ENCODE measurements around the gene TMEM131.

DNA sequence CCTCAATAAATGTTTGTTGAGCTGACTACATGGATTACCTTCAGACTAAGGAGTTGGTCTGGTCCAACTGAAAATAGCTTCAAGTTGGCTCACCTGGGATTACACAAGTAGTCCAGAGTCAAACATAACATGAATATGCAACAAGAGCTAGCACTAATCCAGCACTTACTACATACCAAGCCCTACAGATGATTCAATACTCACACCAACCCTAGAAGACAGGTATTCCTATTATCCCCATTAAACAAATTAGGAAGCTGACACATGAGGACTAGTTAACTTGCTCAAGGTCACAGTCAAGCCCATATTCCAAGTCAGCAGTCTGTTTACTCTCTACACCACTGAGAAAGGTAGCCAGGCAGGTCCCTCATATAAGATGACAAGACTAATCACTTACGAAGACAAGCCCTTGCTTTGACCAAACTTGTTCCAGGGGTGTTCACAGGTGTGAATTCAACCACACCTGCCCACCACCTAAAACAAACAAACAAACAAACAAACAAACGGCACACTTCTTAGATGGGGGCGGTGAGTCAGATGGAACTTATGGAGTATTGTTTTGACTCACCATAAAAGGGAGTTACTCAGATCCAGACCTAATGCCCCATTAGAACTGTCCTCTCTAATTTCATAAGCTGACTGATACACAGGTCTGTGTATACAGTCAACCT, 29.1 kb downstream of the TMEM131 start:
- TF ChIP-seq, protein P1, sequence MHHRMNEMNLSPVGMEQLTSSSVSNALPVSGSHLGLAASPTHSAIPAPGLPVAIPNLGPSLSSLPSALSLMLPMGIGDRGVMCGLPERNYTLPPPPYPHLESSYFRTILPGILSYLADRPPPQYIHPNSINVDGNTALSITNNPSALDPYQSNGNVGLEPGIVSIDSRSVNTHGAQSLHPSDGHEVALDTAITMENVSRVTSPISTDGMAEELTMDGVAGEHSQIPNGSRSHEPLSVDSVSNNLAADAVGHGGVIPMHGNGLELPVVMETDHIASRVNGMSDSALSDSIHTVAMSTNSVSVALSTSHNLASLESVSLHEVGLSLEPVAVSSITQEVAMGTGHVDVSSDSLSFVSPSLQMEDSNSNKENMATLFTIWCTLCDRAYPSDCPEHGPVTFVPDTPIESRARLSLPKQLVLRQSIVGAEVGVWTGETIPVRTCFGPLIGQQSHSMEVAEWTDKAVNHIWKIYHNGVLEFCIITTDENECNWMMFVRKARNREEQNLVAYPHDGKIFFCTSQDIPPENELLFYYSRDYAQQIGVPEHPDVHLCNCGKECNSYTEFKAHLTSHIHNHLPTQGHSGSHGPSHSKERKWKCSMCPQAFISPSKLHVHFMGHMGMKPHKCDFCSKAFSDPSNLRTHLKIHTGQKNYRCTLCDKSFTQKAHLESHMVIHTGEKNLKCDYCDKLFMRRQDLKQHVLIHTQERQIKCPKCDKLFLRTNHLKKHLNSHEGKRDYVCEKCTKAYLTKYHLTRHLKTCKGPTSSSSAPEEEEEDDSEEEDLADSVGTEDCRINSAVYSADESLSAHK (tag by site-specific recombination; IDR thresholded peaks at IDR 0.05) = no peak
- TF ChIP-seq, protein P2, sequence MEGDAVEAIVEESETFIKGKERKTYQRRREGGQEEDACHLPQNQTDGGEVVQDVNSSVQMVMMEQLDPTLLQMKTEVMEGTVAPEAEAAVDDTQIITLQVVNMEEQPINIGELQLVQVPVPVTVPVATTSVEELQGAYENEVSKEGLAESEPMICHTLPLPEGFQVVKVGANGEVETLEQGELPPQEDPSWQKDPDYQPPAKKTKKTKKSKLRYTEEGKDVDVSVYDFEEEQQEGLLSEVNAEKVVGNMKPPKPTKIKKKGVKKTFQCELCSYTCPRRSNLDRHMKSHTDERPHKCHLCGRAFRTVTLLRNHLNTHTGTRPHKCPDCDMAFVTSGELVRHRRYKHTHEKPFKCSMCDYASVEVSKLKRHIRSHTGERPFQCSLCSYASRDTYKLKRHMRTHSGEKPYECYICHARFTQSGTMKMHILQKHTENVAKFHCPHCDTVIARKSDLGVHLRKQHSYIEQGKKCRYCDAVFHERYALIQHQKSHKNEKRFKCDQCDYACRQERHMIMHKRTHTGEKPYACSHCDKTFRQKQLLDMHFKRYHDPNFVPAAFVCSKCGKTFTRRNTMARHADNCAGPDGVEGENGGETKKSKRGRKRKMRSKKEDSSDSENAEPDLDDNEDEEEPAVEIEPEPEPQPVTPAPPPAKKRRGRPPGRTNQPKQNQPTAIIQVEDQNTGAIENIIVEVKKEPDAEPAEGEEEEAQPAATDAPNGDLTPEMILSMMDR (tag by site-specific recombination; IDR thresholded peaks at IDR 0.05) = no peak
- TF ChIP-seq ZNF341 (tag by site-specific recombination; IDR thresholded peaks at IDR 0.05; ENCODE audit: low read depth) (no peak), ZNF138 (tag by site-specific recombination; IDR thresholded peaks at IDR 0.05; ENCODE audit: borderline replicate concordance) (no peak), ZBTB49 (tag by site-specific recombination; IDR thresholded peaks at IDR 0.05; ENCODE audit: low read depth) (no peak), ZSCAN23 (tag by site-specific recombination; IDR thresholded peaks at IDR 0.05) (no peak), ZNF426 (tag by site-specific recombination; IDR thresholded peaks at IDR 0.05) (no peak), ZNF24 (tag by site-specific recombination; IDR thresholded peaks at IDR 0.05) (no peak), ZNF544 (tag by site-specific recombination; IDR thresholded peaks at IDR 0.05) (no peak), ZNF16 (tag by site-specific recombination; IDR thresholded peaks at IDR 0.05; ENCODE audit: low read depth) (no peak), ZNF843 (tag by site-specific recombination; IDR thresholded peaks at IDR 0.05) (no peak), ZNF37A (tag by site-specific recombination; IDR thresholded peaks at IDR 0.05) (no peak)
- TF ChIP-seq, protein P3, sequence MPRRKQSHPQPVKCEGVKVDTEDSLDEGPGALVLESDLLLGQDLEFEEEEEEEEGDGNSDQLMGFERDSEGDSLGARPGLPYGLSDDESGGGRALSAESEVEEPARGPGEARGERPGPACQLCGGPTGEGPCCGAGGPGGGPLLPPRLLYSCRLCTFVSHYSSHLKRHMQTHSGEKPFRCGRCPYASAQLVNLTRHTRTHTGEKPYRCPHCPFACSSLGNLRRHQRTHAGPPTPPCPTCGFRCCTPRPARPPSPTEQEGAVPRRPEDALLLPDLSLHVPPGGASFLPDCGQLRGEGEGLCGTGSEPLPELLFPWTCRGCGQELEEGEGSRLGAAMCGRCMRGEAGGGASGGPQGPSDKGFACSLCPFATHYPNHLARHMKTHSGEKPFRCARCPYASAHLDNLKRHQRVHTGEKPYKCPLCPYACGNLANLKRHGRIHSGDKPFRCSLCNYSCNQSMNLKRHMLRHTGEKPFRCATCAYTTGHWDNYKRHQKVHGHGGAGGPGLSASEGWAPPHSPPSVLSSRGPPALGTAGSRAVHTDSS (tag by site-specific recombination; IDR thresholded peaks at IDR 0.05) = no peak

Data from HEK293 (cell line).